B cell (primary cell): ENCODE data around the gene ZFP3. TPM values are rescaled to one million over a fixed set of nuclear protein-coding genes. Genes with fewer than 3 reads are reported as not detected.

ENCODE experiments used
- ATAC-seq: fragments of 200-7000 bp; cut with Tn5 transposase; one replicate; pipeline ENCODE4 v1.10.0; 2021; ENCODE audit warnings: low read depth, mild to moderate bottlenecking, moderate number of reproducible peaks, moderate library complexity
- CTCF ChIA-PET: fragments of 350-600 bp; sonication (Branson Sonifier 250); formaldehyde crosslinking; loops from one replicate; lab custom pipeline; 2021; ENCODE audit warnings: antibody characterized with exemption, inconsistent platforms; lab: Charles Lee
- POLR2A ChIA-PET: fragments of 350-600 bp; sonication (Branson Sonifier 250); formaldehyde crosslinking; loops from one replicate; lab custom pipeline; 2021; ENCODE audit warnings: antibody characterized with exemption; lab: Charles Lee
- DNase-seq: peaks from one replicate; pipeline ENCODE4 v3.0.0; 2013
- H2AFZ ChIP-seq: 2 replicates; pipeline ENCODE4 v1.6.1; 2012; ENCODE audit warnings: mild to moderate bottlenecking, low read depth, low read length; ENCODE audit not compliant: insufficient read depth, poor library complexity, severe bottlenecking
- H3K27ac ChIP-seq, 2 donors: 1 replicate in 1 of 2; 2 replicates in 1 of 2; pipeline ENCODE4 v1.5.1; 2012 to 2013; ENCODE audit warnings: low read length in 2 of 2, mild to moderate bottlenecking in 2 of 2, moderate library complexity in 1 of 2
- H3K27me3 ChIP-seq, 4 experiments: fragments of 200-600 bp in 1 of 4; sonication (generic) in 1 of 4; replicated peaks in 1 of 4; 1 replicate in 2 of 4; 2 replicates in 2 of 4; pipeline versions ENCODE4 v1.6.1 to v1.7.0; 2013 to 2016; ENCODE audit warnings: low read length in 3 of 4, mild to moderate bottlenecking in 2 of 4, mixed read lengths in 1 of 4, moderate library complexity in 1 of 4; ENCODE audit not compliant: insufficient read depth in 4 of 4, control insufficient read depth in 3 of 4; ENCODE audit errors: control extremely low read depth in 1 of 4
- H3K36me3 ChIP-seq, 2 experiments: replicated peaks in 1 of 2; 1 replicate in 1 of 2; 2 replicates in 1 of 2; pipeline versions ENCODE4 v1.6.1 to v1.7.1; 2013; ENCODE audit warnings: low read length in 1 of 2; ENCODE audit not compliant: insufficient read depth in 2 of 2, control insufficient read depth in 1 of 2; ENCODE audit errors: control extremely low read depth in 1 of 2, extremely low read depth in 1 of 2
- H3K4me1 ChIP-seq, 2 donors: fragments of 200-600 bp in 1 of 2; sonication (generic) in 1 of 2; 1 replicate in 1 of 2; 2 replicates in 1 of 2; pipeline versions ENCODE4 v1.5.1 to v1.6.1; 2013 to 2017; ENCODE audit warnings: low read length in 2 of 2; ENCODE audit not compliant: control insufficient read depth in 2 of 2, insufficient read depth in 2 of 2
- H3K4me2 ChIP-seq: replicated peaks from 2 replicates; pipeline ENCODE3; 2012; ENCODE audit warnings: mild to moderate bottlenecking, low read depth, low read length; ENCODE audit not compliant: poor library complexity, severe bottlenecking
- H3K4me3 ChIP-seq, 5 experiments: fragments of 200-600 bp in 1 of 5; sonication (generic) in 1 of 5; 1 replicate in 3 of 5; 2 replicates in 2 of 5; pipeline versions ENCODE4 v1.5.1 to v1.7.0; 2011 to 2016; ENCODE audit warnings: low read length in 4 of 5, mild to moderate bottlenecking in 4 of 5, low read depth in 2 of 5, control low read depth in 1 of 5, moderate library complexity in 1 of 5; ENCODE audit not compliant: insufficient read depth in 1 of 5; ENCODE audit errors: control extremely low read depth in 1 of 5, extremely low read depth in 1 of 5
- H3K79me2 ChIP-seq: fragments of 200-600 bp; sonication (generic); one replicate; pipeline ENCODE4 v1.6.0; 2016; ENCODE audit warnings: low read length; ENCODE audit not compliant: control insufficient read depth, insufficient read depth
- H3K9ac ChIP-seq: fragments of 200-600 bp; sonication (generic); 2 replicates; pipeline ENCODE4 v1.6.1; 2017; ENCODE audit warnings: mild to moderate bottlenecking, low read length, moderate library complexity
- H3K9me3 ChIP-seq, 3 donors: one replicate each; pipeline versions ENCODE4 v1.6.1 to v1.7.1; 2013; ENCODE audit warnings: low read length in 2 of 3; ENCODE audit not compliant: control insufficient read depth in 2 of 3, insufficient read depth in 1 of 3; ENCODE audit errors: control extremely low read depth in 1 of 3
- H4K20me1 ChIP-seq: 2 replicates; pipeline ENCODE4 v1.6.0; 2012; ENCODE audit warnings: mild to moderate bottlenecking, low read length; ENCODE audit not compliant: insufficient read depth, control insufficient read depth, poor library complexity, severe bottlenecking
- H3K27ac Mint-ChIP-seq: one replicate; pipeline ENCODE4 v1.8.0; 2021; ENCODE audit warnings: mixed read lengths
- H3K27me3 Mint-ChIP-seq: one replicate; pipeline ENCODE4 v1.8.0; 2021; ENCODE audit warnings: mixed read lengths
- H3K4me1 Mint-ChIP-seq: one replicate; pipeline ENCODE4 v1.8.0; 2021; ENCODE audit warnings: mixed read lengths
- H3K4me3 Mint-ChIP-seq: one replicate; pipeline ENCODE4 v1.8.0; 2021; ENCODE audit warnings: mixed read lengths
- H3K9me3 Mint-ChIP-seq: one replicate; pipeline ENCODE4 v1.8.0; 2022; ENCODE audit warnings: mixed read lengths; ENCODE audit not compliant: insufficient read depth
- EZH2 ChIP-seq: IDR thresholded peaks from 2 replicates; pipeline ENCODE4 v1.6.1; 2012; ENCODE audit warnings: borderline replicate concordance, low read depth, mild to moderate bottlenecking, moderate library complexity, low read length; ENCODE audit not compliant: insufficient read depth, poor library complexity, severe bottlenecking
- WGBS: methylation state at CpG from one replicate; pipeline ENCODE4 v1.1.5; 2013; ENCODE audit warnings: missing lambda C conversion rate; ENCODE audit not compliant: insufficient coverage; 5-methylcytosine and 5-hydroxymethylcytosine counted together
- intact Hi-C: fragments of 100-400 bp; cut with micrococcal nuclease; formaldehyde crosslinking; loops from one replicate; pipeline ENCODE4 v1.10.0; 2022
- polyA plus RNA-seq: library from polyadenylated mRNA; depleted of rRNA; stranded (reverse); fragments of >200 nt; gene quantifications from 2 replicates; pipeline ENCODE4 v1.2.3, GENCODE V29; 2012
- total RNA-seq, 2 donors: library from RNA; stranded (reverse); fragments of 120-200 nt in 1 of 2; gene quantifications; 1 replicate in 1 of 2; 2 replicates in 1 of 2; pipeline versions ENCODE4 v1.2.3 to v1.2.4, GENCODE V29; 2013 to 2022
- TF ChIP-seq, protein P1 (sequence below): fragments of 200-600 bp; IDR thresholded peaks from one replicate; pipeline ENCODE4 v1.8.0; 2022; ENCODE audit warnings: antibody characterized with exemption, mild to moderate bottlenecking

The ZFP3 gene
- total and polyA plus RNA-seq, 2 donors (not counting 1 experiment from before 2014, with no cell fraction given), result 5.1 to 15.8 TPM

DNA sequence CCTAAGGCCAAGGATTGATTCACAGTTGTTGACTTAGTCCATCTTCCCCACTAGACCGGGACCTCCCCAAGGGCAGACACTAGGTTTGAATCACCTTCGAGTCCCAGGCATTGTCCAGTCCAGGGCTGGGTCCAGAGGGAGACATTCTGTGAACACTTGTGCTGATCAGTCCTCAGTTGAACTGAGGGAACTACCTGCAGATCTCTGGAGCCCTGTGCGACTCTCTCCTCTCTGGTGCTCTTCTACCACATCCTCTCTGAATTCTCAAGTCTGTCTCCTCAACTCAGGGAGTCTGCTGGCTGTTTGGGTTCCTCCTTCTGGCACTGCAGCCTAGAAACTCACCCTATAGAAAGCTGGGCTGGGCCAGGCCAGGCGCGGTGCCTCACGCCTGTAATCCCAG lies 22.6 kb downstream of the ZFP3 start:
- WGBS, result 92% methylated on average over 6 of the region's 6 CpGs
- peaks cover 1% of the 10 kb centered on the region for H3K9me3 Mint-ChIP-seq
- H4K20me1 ChIP-seq, result no peaks in the 10 kb centered on the region
- no peak overlapping the region for H2AFZ ChIP-seq
- H3K27me3 ChIP-seq, result peaks cover 0 to 3% (median 0%) of the 10 kb centered on the region in 4 experiments
- DNase-seq (no peak), ATAC-seq (no peak)
- H3K4me1 Mint-ChIP-seq, result peaks cover 12% of the 10 kb centered on the region
- ChIA-PET POLR2A (no interaction called here), CTCF (no interaction called here)
- H3K9ac ChIP-seq, result no peak overlapping the region
- no peaks in the 10 kb centered on the region for H3K27me3 Mint-ChIP-seq
- no peaks in the 10 kb centered on the region for H3K79me2 ChIP-seq
- H3K9me3 ChIP-seq, result peaks cover 1 to 24% (median 9%) of the 10 kb centered on the region in 3 donors
- H3K4me1 ChIP-seq, result peaks cover 4 to 14% of the 10 kb centered on the region in 2 donors
- intact Hi-C loops, result no loop called here
- no peak overlapping the region for H3K4me2 ChIP-seq
- no peak overlapping the region for H3K27ac Mint-ChIP-seq
- peaks cover 0 to 5% of the 10 kb centered on the region in 2 experiments for H3K36me3 ChIP-seq
- H3K27ac ChIP-seq, result no peak overlapping the region
- H3K4me3 ChIP-seq, result no peak overlapping the region
- TF ChIP-seq, protein P1, sequence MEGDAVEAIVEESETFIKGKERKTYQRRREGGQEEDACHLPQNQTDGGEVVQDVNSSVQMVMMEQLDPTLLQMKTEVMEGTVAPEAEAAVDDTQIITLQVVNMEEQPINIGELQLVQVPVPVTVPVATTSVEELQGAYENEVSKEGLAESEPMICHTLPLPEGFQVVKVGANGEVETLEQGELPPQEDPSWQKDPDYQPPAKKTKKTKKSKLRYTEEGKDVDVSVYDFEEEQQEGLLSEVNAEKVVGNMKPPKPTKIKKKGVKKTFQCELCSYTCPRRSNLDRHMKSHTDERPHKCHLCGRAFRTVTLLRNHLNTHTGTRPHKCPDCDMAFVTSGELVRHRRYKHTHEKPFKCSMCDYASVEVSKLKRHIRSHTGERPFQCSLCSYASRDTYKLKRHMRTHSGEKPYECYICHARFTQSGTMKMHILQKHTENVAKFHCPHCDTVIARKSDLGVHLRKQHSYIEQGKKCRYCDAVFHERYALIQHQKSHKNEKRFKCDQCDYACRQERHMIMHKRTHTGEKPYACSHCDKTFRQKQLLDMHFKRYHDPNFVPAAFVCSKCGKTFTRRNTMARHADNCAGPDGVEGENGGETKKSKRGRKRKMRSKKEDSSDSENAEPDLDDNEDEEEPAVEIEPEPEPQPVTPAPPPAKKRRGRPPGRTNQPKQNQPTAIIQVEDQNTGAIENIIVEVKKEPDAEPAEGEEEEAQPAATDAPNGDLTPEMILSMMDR, result no peak
- TF ChIP-seq EZH2, result no peak
- no peak overlapping the region for H3K4me3 Mint-ChIP-seq

DNA sequence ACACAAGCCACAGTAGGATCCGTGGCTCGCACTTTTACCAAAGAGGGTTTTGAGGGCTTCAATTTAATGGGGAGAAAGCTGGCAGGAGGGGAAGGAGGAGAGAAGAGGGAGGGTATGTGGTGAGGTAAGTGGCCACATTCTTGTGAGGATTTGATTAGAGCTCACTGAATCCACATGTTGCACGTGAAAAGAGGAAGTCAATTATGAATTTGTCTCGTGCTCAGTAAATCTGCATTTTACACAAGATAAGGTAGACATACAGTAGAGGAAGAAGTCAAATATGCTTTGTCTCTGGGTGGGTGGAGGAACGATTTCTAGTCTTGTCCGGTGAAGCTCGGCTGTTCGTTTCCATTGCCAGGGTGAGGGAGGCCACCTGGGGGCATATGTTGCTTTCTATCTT lies 32.5 kb downstream of the ZFP3 start:
- H3K79me2 ChIP-seq, result peaks cover 22% of the 10 kb centered on the region
- WGBS, result 20% methylated on average over 7 of the region's 8 CpGs
- intact Hi-C loops, result loop anchor here (1.0 to 10.0 kb wide), 6 partner anchors 14 to 304 kb away; partner anchors contain the start of genes CAMTA2, NUP88 and ZFP3

More for the DNA sequence above, 32.5 kb downstream of the ZFP3 start:
- peak overlapping the region; percentile 58 to 93 (median 88) for H3K4me3 ChIP-seq
- peak; percentile 6 for ATAC-seq
- peaks cover 0 to 3% (median 0%) of the 10 kb centered on the region in 3 donors for H3K9me3 ChIP-seq
- TF ChIP-seq, protein P1, result no peak
- no peak for TF ChIP-seq EZH2
- Mint-ChIP-seq H3K4me1 (peaks cover 22% of the 10 kb centered on the region), H3K27ac (peak overlapping the region; percentile 70), H3K27me3 (peaks cover 7% of the 10 kb centered on the region), H3K9me3 (peaks cover under 1% of the 10 kb centered on the region), H3K4me3 (peak overlapping the region; percentile 86)
- peaks cover 9 to 18% of the 10 kb centered on the region in 2 donors for H3K4me1 ChIP-seq
- H3K27me3 ChIP-seq, result peaks cover 0 to 8% (median 5%) of the 10 kb centered on the region in 4 experiments
- POLR2A ChIA-PET, result interaction anchor here (0.8 kb wide), 1 partner anchor 32 kb away, joined by 4 read pairs; the partner anchor contains the start of gene ZFP3
- peak; percentile 56 for DNase-seq
- no peaks in the 10 kb centered on the region for H4K20me1 ChIP-seq
- peak overlapping the region; percentile 88 for H3K9ac ChIP-seq
- H3K4me2 ChIP-seq, result peak overlapping the region; percentile 89
- CTCF ChIA-PET, result interaction anchor here (0.7 to 2.3 kb wide), 6 partner anchors 14 to 202 kb away, joined by 3 to 10 read pairs (median 3); partner anchors contain the start of gene ZNF594
- H3K36me3 ChIP-seq, result peaks cover 2 to 30% of the 10 kb centered on the region in 2 experiments
- H3K27ac ChIP-seq, result peak overlapping the region; percentile 15 to 74
- H2AFZ ChIP-seq, result peak overlapping the region; percentile 100
